Measurements from ENCODE around the gene MRPS6.

DNA sequence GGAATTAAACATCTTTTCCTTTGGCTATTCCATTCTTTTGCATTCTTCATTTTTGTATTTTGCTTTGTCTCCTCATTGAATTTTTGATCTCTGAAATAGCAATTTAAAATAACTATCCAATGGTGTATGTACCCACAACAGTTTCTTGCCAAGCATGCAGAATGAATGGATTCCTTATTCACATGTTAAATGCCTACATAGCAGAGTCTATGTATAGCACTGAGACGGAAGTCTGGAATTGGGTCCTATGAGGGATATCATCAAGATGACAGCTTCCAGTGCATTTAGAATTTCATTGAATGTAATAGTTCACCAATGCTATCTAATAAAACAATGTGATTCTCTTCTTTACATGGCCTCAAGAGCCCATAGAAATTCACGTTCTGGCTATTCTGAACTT, 97.5 kb downstream of the MRPS6 start:
- TF ChIP-seq EZH2phosphoT487 (IDR thresholded peaks at IDR 0.05; ENCODE audit: insufficient read depth, low read depth) (no peak), EZH2 (IDR thresholded peaks at IDR 0.05; ENCODE audit: insufficient read depth, poor library complexity, severe bottlenecking) (no peak)
